HAP-1 (cell line): ENCODE results near the gene CRY2.
A peak's percentile ranks its signal among the peaks of the same experiment; 100 is the strongest.
"Not testable (repeated sequence)": the region's sequence is repeated elsewhere in the genome, so short reads cannot be mapped to it uniquely, and the experiment has no call there.

Experiments
- DNase-seq, 2 experiments: peaks; one replicate each; pipeline ENCODE4 v3.0.0-alpha.2; 2016 to 2020; ENCODE audit warnings: low spot score in 2 of 2
- H3K27me3 ChIP-seq: fragments of 250-450 bp; sonication (Bioruptor Pico); 2 replicates; pipeline ENCODE4 v1.5.1; 2020; ENCODE audit warnings: low read depth, mild to moderate bottlenecking, moderate library complexity
- H3K36me3 ChIP-seq: fragments of 250-450 bp; sonication (Bioruptor Pico); replicated peaks from 2 replicates; pipeline ENCODE4 v1.5.1; 2020; ENCODE audit warnings: mild to moderate bottlenecking
- H3K4me1 ChIP-seq: fragments of 250-450 bp; sonication (Bioruptor Pico); 2 replicates; pipeline ENCODE4 v1.5.1; 2020; ENCODE audit warnings: mild to moderate bottlenecking
- H3K4me3 ChIP-seq: fragments of 250-450 bp; sonication (Bioruptor Pico); 2 replicates; pipeline ENCODE4 v1.5.1; 2020; ENCODE audit warnings: mild to moderate bottlenecking, moderate library complexity
- H3K9me3 ChIP-seq: fragments of 250-450 bp; sonication (Bioruptor Pico); 2 replicates; pipeline ENCODE4 v1.5.1; 2020; ENCODE audit warnings: mild to moderate bottlenecking, moderate library complexity
- in situ Hi-C: fragments of 300-500 bp; cut with MboI; formaldehyde crosslinking; loops from 3 replicates; pipeline ENCODE4 v1.14.3; 2020; ENCODE audit warnings: low sequenced_read_pairs, inconsistent platforms, mixed read lengths

The CRY2 gene

GRCh38 chr11:45820211-45820857 lies 26.9 kb upstream of the CRY2 start:
- no peaks in the 10 kb centered on the region for H3K9me3 ChIP-seq
- H3K4me3 ChIP-seq = no peak overlapping the region
- H3K4me1 ChIP-seq = peaks cover 6% of the 10 kb centered on the region
- in situ Hi-C loops = no loop called here
- no peaks in the 10 kb centered on the region for H3K36me3 ChIP-seq
- no peak for DNase-seq
- no peaks in the 10 kb centered on the region for H3K27me3 ChIP-seq

GRCh38 chr11:45826492-45826891 lies 20.8 kb upstream of the CRY2 start:
- H3K9me3 ChIP-seq, H3K27me3 ChIP-seq, in situ Hi-C loops, H3K36me3 ChIP-seq, H3K4me3 ChIP-seq: not testable (repeated sequence)
- peaks cover 16% of the 10 kb centered on the region for H3K4me1 ChIP-seq
- peak; percentile 46 to 60 for DNase-seq

- DNase-seq = no peak
- Histone ChIP-seq H3K27me3 (no peaks in the 10 kb centered on the region), H3K4me3 (no peak overlapping the region), H3K9me3 (peaks cover 7% of the 10 kb centered on the region; the same call in 1 of the 2 replicates), H3K4me1 (peaks cover 16% of the 10 kb centered on the region), H3K36me3 (no peaks in the 10 kb centered on the region)
- in situ Hi-C loops = no loop called here
These were observed 20.2 kb upstream of the CRY2 start for GRCh38 chr11:45827123-45827522.

- in situ Hi-C loops = no loop called here
- Histone ChIP-seq H3K4me3 (no peak overlapping the region), H3K9me3 (peaks cover 7% of the 10 kb centered on the region; the same call in 1 of the 2 replicates), H3K27me3 (peaks cover 1% of the 10 kb centered on the region; the same call in 1 of the 2 replicates), H3K4me1 (peaks cover 16% of the 10 kb centered on the region), H3K36me3 (no peaks in the 10 kb centered on the region)
- DNase-seq = no peak
These were observed 18.3 kb upstream of the CRY2 start for GRCh38 chr11:45828996-45829395.

GRCh38 chr11:45830596-45830995 lies 16.7 kb upstream of the CRY2 start:
- in situ Hi-C loops = no loop called here
- H3K4me1 ChIP-seq = peaks cover 16% of the 10 kb centered on the region
- peaks cover 7% of the 10 kb centered on the region; the same call in 1 of the 2 replicates for H3K9me3 ChIP-seq
- DNase-seq = no peak
- no peaks in the 10 kb centered on the region for H3K36me3 ChIP-seq
- H3K4me3 ChIP-seq = no peak overlapping the region
- peaks cover 7% of the 10 kb centered on the region for H3K27me3 ChIP-seq

GRCh38 chr11:45832811-45833441 lies 14.3 kb upstream of the CRY2 start:
- Histone ChIP-seq H3K36me3 (no peaks in the 10 kb centered on the region), H3K27me3 (peaks cover 17% of the 10 kb centered on the region), H3K9me3 (no peaks in the 10 kb centered on the region), H3K4me3 (no peak overlapping the region), H3K4me1 (peaks cover 6% of the 10 kb centered on the region)
- no peak for DNase-seq
- in situ Hi-C loops = no loop called here

- DNase-seq = no peak
- Histone ChIP-seq H3K27me3 (peaks cover 17% of the 10 kb centered on the region), H3K4me3 (no peak overlapping the region), H3K36me3 (no peaks in the 10 kb centered on the region), H3K4me1 (peaks cover 6% of the 10 kb centered on the region), H3K9me3 (no peaks in the 10 kb centered on the region)
- in situ Hi-C loops = no loop called here
These were observed 13.5 kb upstream of the CRY2 start for GRCh38 chr11:45833761-45834160.

GRCh38 chr11:45834298-45834756 lies 12.9 kb upstream of the CRY2 start:
- no peak overlapping the region for H3K4me3 ChIP-seq
- no peak for DNase-seq
- no peaks in the 10 kb centered on the region for H3K9me3 ChIP-seq
- H3K27me3 ChIP-seq = peaks cover 17% of the 10 kb centered on the region
- in situ Hi-C loops = no loop called here
- no peaks in the 10 kb centered on the region for H3K36me3 ChIP-seq
- peaks cover 6% of the 10 kb centered on the region for H3K4me1 ChIP-seq

- no peaks in the 10 kb centered on the region for H3K36me3 ChIP-seq
These were observed 8.1 kb upstream of the CRY2 start for GRCh38 chr11:45839204-45839603.

GRCh38 chr11:45840251-45840650 lies 7.0 kb upstream of the CRY2 start:
- in situ Hi-C loops = not testable (repeated sequence)

More at GRCh38 chr11:45839204-45839603, 8.1 kb upstream of the CRY2 start:
- in situ Hi-C loops = no loop called here
- Histone ChIP-seq H3K9me3 (no peaks in the 10 kb centered on the region), H3K4me1 (peaks cover 4% of the 10 kb centered on the region), H3K27me3 (peaks cover 13% of the 10 kb centered on the region), H3K4me3 (no peak overlapping the region)
- no peak for DNase-seq

GRCh38 chr11:45843158-45843924 lies 3.9 kb upstream of the CRY2 start:
- peak; percentile 87 to 94 for DNase-seq
- H3K4me3 ChIP-seq = no peak overlapping the region
- in situ Hi-C loops = no loop called here
- H3K27me3 ChIP-seq = no peaks in the 10 kb centered on the region
- no peaks in the 10 kb centered on the region for H3K36me3 ChIP-seq
- no peaks in the 10 kb centered on the region for H3K9me3 ChIP-seq
- H3K4me1 ChIP-seq = peaks cover 9% of the 10 kb centered on the region

More at GRCh38 chr11:45840251-45840650, 7.0 kb upstream of the CRY2 start:
- H3K4me1 ChIP-seq, H3K9me3 ChIP-seq, H3K4me3 ChIP-seq, DNase-seq, H3K36me3 ChIP-seq: not testable (repeated sequence)
- H3K27me3 ChIP-seq = peaks cover 12% of the 10 kb centered on the region

- Histone ChIP-seq H3K27me3 (no peaks in the 10 kb centered on the region), H3K9me3 (no peaks in the 10 kb centered on the region), H3K4me3 (no peak overlapping the region), H3K4me1 (peaks cover 9% of the 10 kb centered on the region), H3K36me3 (no peaks in the 10 kb centered on the region)
- no peak for DNase-seq
- in situ Hi-C loops = no loop called here
These were observed 2.3 kb upstream of the CRY2 start for GRCh38 chr11:45844822-45845578.

- no peak overlapping the region for H3K4me3 ChIP-seq
These were observed 1.1 kb upstream of the CRY2 start for GRCh38 chr11:45846174-45846675.

More at GRCh38 chr11:45846174-45846675, 1.1 kb upstream of the CRY2 start:
- H3K9me3 ChIP-seq = no peaks in the 10 kb centered on the region
- no peak for DNase-seq
- in situ Hi-C loops = no loop called here
- peaks cover 9% of the 10 kb centered on the region for H3K4me1 ChIP-seq
- no peaks in the 10 kb centered on the region for H3K36me3 ChIP-seq
- no peaks in the 10 kb centered on the region for H3K27me3 ChIP-seq
